ENCODE results near the gene GALNTL6.
"Not testable (repeated sequence)": the region's sequence is repeated elsewhere in the genome, so short reads cannot be mapped to it uniquely, and the experiment has no call there.

Gene GALNTL6

GRCh38 chr4:172787111-172787510 is 973.9 kb downstream of the GALNTL6 start:
- TF ChIP-seq YY1 (IDR thresholded peaks at IDR 0.05; ENCODE audit: insufficient read depth, insufficient read length) (no peak), ZNF274 (IDR thresholded peaks at IDR 0.05; ENCODE audit: low read depth, low read length) (no peak), SUZ12 (IDR thresholded peaks at IDR 0.05; ENCODE audit: extremely low read depth, insufficient read depth, insufficient read length) (no peak)
- no peaks in the 10 kb centered on the region for H3K9me3 ChIP-seq (ENCODE audit: insufficient read depth, low read length)
- H3K4me3 ChIP-seq (ENCODE audit: insufficient read length, low read depth) = no peak overlapping the region
- no peaks in the 10 kb centered on the region for H3K4me1 ChIP-seq (ENCODE audit: insufficient read depth, insufficient read length)
- DNase-seq (ENCODE audit: low read depth, low spot score) = no peak
- no peaks in the 10 kb centered on the region for H3K36me3 ChIP-seq (ENCODE audit: insufficient read depth, insufficient read length, low read length)
- no peak overlapping the region for H3K9ac ChIP-seq (ENCODE audit: insufficient read length, low read depth)
- H3K27me3 ChIP-seq (ENCODE audit: insufficient read depth, insufficient read length) = no peaks in the 10 kb centered on the region

GRCh38 chr4:172791841-172792240 is 978.6 kb downstream of the GALNTL6 start:
- Histone ChIP-seq H3K27me3 (ENCODE audit: insufficient read depth, insufficient read length) (no peaks in the 10 kb centered on the region), H3K9me3 (ENCODE audit: insufficient read depth, low read length) (no peaks in the 10 kb centered on the region), H3K36me3 (ENCODE audit: insufficient read depth, insufficient read length, low read length) (no peaks in the 10 kb centered on the region), H3K9ac (ENCODE audit: insufficient read length, low read depth) (no peak overlapping the region), H3K4me1 (ENCODE audit: insufficient read depth, insufficient read length) (no peaks in the 10 kb centered on the region), H3K4me3 (ENCODE audit: insufficient read length, low read depth) (no peak overlapping the region)
- TF ChIP-seq ZNF274 (IDR thresholded peaks at IDR 0.05; ENCODE audit: low read depth, low read length) (no peak), SUZ12 (IDR thresholded peaks at IDR 0.05; ENCODE audit: extremely low read depth, insufficient read depth, insufficient read length) (no peak), YY1 (IDR thresholded peaks at IDR 0.05; ENCODE audit: insufficient read depth, insufficient read length) (no peak)
- DNase-seq (ENCODE audit: low read depth, low spot score) = no peak

GRCh38 chr4:172793565-172794306 is 980.5 kb downstream of the GALNTL6 start:
- TF ChIP-seq YY1 (IDR thresholded peaks at IDR 0.05; ENCODE audit: insufficient read depth, insufficient read length) = no peak
- TF ChIP-seq SUZ12 (IDR thresholded peaks at IDR 0.05; ENCODE audit: extremely low read depth, insufficient read depth, insufficient read length) = no peak
- TF ChIP-seq ZNF274 (IDR thresholded peaks at IDR 0.05; ENCODE audit: low read depth, low read length) = no peak
- Histone ChIP-seq H3K4me3 (ENCODE audit: insufficient read length, low read depth) (no peak overlapping the region), H3K36me3 (ENCODE audit: insufficient read depth, insufficient read length, low read length) (no peaks in the 10 kb centered on the region), H3K9ac (ENCODE audit: insufficient read length, low read depth) (no peak overlapping the region), H3K27me3 (ENCODE audit: insufficient read depth, insufficient read length) (no peaks in the 10 kb centered on the region), H3K9me3 (ENCODE audit: insufficient read depth, low read length) (no peaks in the 10 kb centered on the region), H3K4me1 (ENCODE audit: insufficient read depth, insufficient read length) (no peaks in the 10 kb centered on the region)
- no peak for DNase-seq (ENCODE audit: low read depth, low spot score)

GRCh38 chr4:172794307-172794703 is 981.1 kb downstream of the GALNTL6 start:
- no peak for DNase-seq (ENCODE audit: low read depth, low spot score)
- no peak overlapping the region for H3K9ac ChIP-seq (ENCODE audit: insufficient read length, low read depth)
- no peak overlapping the region for H3K4me3 ChIP-seq (ENCODE audit: insufficient read length, low read depth)
- H3K36me3 ChIP-seq (ENCODE audit: insufficient read depth, insufficient read length, low read length) = no peaks in the 10 kb centered on the region
- TF ChIP-seq SUZ12 (IDR thresholded peaks at IDR 0.05; ENCODE audit: extremely low read depth, insufficient read depth, insufficient read length) (no peak), ZNF274 (IDR thresholded peaks at IDR 0.05; ENCODE audit: low read depth, low read length) (no peak), YY1 (IDR thresholded peaks at IDR 0.05; ENCODE audit: insufficient read depth, insufficient read length) (no peak)
- H3K4me1 ChIP-seq (ENCODE audit: insufficient read depth, insufficient read length) = no peaks in the 10 kb centered on the region
- no peaks in the 10 kb centered on the region for H3K9me3 ChIP-seq (ENCODE audit: insufficient read depth, low read length)
- H3K27me3 ChIP-seq (ENCODE audit: insufficient read depth, insufficient read length) = no peaks in the 10 kb centered on the region

- not testable (repeated sequence) for H3K9me3 ChIP-seq (ENCODE audit: insufficient read depth, low read length); H3K36me3 ChIP-seq (ENCODE audit: insufficient read depth, insufficient read length, low read length); H3K27me3 ChIP-seq (ENCODE audit: insufficient read depth, insufficient read length); H3K9ac ChIP-seq (ENCODE audit: insufficient read length, low read depth); DNase-seq (ENCODE audit: low read depth, low spot score); H3K4me1 ChIP-seq (ENCODE audit: insufficient read depth, insufficient read length); H3K4me3 ChIP-seq (ENCODE audit: insufficient read length, low read depth)
Measured at GRCh38 chr4:172797281-172797680, 984.1 kb downstream of the GALNTL6 start.

- no peak overlapping the region for H3K9ac ChIP-seq (ENCODE audit: insufficient read length, low read depth)
- no peaks in the 10 kb centered on the region for H3K9me3 ChIP-seq (ENCODE audit: insufficient read depth, low read length)
- H3K4me1 ChIP-seq (ENCODE audit: insufficient read depth, insufficient read length) = no peaks in the 10 kb centered on the region
- H3K4me3 ChIP-seq (ENCODE audit: insufficient read length, low read depth) = no peak overlapping the region
- H3K27me3 ChIP-seq (ENCODE audit: insufficient read depth, insufficient read length) = no peaks in the 10 kb centered on the region
- no peak for DNase-seq (ENCODE audit: low read depth, low spot score)
- no peaks in the 10 kb centered on the region for H3K36me3 ChIP-seq (ENCODE audit: insufficient read depth, insufficient read length, low read length)
- no peak for TF ChIP-seq SUZ12 (IDR thresholded peaks at IDR 0.05; ENCODE audit: extremely low read depth, insufficient read depth, insufficient read length)
- no peak for TF ChIP-seq YY1 (IDR thresholded peaks at IDR 0.05; ENCODE audit: insufficient read depth, insufficient read length)
- no peak for TF ChIP-seq ZNF274 (IDR thresholded peaks at IDR 0.05; ENCODE audit: low read depth, low read length)
Measured at GRCh38 chr4:172802032-172802431, 988.8 kb downstream of the GALNTL6 start.

- no peaks in the 10 kb centered on the region for H3K36me3 ChIP-seq (ENCODE audit: insufficient read depth, insufficient read length, low read length)
- DNase-seq (ENCODE audit: low read depth, low spot score) = no peak
- no peaks in the 10 kb centered on the region for H3K4me1 ChIP-seq (ENCODE audit: insufficient read depth, insufficient read length)
- H3K9me3 ChIP-seq (ENCODE audit: insufficient read depth, low read length) = no peaks in the 10 kb centered on the region
- TF ChIP-seq ZNF274 (IDR thresholded peaks at IDR 0.05; ENCODE audit: low read depth, low read length) = no peak
- TF ChIP-seq YY1 (IDR thresholded peaks at IDR 0.05; ENCODE audit: insufficient read depth, insufficient read length) = no peak
- no peak for TF ChIP-seq SUZ12 (IDR thresholded peaks at IDR 0.05; ENCODE audit: extremely low read depth, insufficient read depth, insufficient read length)
- no peaks in the 10 kb centered on the region for H3K27me3 ChIP-seq (ENCODE audit: insufficient read depth, insufficient read length)
- H3K4me3 ChIP-seq (ENCODE audit: insufficient read length, low read depth) = no peak overlapping the region
- no peak overlapping the region for H3K9ac ChIP-seq (ENCODE audit: insufficient read length, low read depth)
Measured at GRCh38 chr4:172806841-172807240, 993.6 kb downstream of the GALNTL6 start.
